ENCODE data around the gene IFNA10.
"Not testable (repeated sequence)": the region's sequence is repeated elsewhere in the genome, so short reads cannot be mapped to it uniquely, and the experiment has no call there.

Gene IFNA10

DNA sequence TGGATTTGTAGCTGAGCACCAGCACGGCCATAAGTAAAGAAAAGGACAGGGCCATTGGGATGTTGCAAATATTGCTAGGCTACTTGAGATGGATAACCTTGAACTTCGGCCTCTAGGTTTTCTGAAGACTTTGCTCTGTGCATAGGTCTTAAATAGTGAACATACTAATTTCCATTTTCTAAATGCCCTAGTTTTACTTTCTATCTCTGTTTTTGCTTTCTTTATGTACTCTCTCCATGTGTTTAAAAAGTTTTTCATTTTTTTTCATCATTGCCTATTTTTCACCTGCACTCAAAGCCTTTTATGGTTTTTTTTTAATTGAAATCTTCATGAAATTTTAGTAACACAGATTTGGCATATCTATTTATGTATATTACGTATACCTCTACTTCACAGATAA, at the start of gene IFNA10:
TSS of gene IFNA10 (minus strand) at position 101 of the 400 bp plus-strand sequence. CDS start at position 55, 46 bp downstream.
- DNase-seq (ENCODE audit: low spot score), result not testable (repeated sequence)

DNA sequence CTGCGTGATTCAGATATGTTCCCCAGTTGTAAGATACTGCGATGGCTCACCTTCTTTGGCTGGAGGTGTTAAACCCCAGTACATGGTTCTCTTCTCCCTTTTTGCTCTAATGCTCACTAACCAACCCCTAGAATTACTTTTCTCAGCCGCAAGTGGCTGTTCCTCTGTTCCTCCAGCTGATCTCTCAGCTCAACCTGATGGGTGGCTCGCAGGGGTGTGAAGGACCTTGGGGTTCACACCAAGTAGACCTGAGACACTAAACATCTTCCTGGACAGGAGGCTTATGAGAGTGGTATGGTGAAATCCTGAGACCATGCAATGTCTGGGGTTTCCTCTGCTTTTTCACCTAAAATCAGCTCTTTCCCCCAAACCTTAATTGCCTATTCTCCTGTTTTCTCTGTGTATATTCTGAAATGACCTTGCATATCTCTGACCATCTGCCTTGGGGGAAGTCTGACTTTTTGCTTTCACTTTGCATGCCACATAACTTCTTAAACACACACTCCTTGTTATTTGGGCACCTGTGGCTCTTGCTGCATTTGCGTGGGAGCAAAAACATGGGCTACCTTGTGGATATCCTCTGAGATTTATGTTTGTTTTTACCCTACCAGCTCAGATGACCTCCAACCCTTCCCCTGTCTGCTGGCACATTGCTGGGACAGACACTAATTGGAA, 48.7 kb upstream of the IFNA10 start:
- no peak for DNase-seq (ENCODE audit: low spot score)

DNA sequence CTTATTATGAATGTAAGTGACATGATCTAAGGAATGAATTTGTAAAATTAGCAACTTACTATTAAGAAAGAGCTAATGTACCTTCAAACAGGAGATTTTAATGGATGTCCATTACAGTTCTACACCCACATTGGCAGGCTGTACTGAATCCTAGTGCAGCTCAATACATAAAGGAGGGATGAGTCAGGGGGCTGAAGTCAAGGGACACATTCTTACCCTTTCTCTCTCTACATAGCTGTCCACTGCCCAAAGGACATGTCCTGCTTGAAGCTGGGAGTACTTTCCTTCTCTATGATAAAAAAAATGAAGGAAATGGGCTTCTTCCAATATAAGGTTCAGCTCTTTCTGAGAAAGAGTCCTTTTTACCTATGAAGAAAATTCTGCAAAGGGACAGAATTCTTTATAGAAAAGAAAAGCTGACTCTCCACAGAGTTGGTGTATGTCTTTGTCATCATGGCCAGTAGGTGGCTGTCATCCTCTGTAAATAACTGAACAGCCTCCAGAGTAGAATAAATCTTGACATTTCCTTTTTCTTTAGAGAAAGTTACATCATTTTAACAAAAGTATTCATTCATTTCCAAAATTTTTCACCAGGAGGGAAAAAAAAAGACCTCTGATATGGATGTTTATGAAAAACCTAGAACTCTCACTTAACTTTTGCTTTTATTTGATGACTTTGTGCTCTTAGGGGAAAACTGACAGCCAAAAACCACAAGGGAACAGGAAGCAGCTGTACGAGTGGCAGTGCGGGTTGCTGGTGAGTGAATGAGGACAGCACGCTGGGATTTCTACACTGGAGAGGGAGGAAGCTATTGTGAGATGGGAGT, 46.0 kb upstream of the IFNA10 start:
- DNase-seq (ENCODE audit: low spot score), result peak; percentile 34

DNA sequence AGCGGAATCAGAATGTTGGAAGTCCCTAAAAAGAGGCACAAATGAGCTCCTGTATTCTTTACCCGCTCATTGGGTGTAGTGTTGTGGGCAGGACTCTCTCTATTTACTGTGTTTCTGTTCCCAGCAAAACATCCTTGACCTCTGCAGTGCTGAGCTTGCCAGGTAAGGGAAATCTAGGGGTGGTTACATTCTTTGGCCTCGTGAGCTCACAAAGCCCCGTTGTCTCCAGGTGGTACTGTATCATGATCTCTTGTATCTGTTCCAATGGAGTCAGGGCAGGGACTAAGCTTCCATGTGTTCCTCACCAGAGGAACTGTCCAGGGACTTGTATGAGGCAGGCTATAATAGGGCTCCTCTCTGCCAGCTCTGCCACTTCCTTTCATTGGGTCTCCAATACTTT, 44.7 kb upstream of the IFNA10 start:
- no peak for DNase-seq (ENCODE audit: low spot score)

DNA sequence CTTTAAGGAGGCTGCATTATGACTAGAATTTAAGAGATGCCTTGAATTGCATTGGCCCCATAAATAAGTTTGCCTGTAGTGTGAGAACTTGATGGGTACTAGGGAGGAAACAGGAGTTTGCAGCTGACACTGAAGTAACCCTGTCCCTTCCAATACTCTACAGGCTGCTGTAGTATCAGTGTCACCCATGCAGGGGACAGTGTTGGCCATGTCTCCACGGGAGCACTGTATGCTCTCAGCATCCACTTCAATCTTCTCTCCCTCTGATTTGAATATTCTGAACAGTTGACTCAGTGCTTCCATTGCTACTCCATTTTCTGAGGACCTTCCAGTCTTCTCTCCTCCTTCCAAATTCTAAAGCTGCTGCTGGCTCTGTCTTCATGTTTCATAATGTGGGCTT, 44.2 kb upstream of the IFNA10 start:
- DNase-seq (ENCODE audit: low spot score), result no peak

DNA sequence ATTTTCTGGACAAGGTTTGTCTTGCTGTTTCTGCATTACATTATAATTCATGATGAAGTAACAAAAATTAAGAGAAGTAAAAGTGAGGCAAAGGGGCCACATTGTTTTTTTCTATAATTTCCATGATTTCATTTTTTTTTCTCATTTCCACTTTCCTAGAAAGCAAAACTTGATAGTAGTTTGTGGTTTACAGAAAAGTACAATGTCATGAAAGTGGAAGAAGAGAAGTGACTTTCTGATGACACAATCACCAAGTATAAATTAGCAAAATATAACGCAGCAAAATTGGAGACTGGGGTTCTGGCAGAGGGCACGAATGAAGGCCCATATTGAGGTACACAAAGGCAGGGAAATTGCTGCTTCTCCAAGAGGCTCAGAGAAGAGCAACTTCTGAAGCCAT, 37.9 kb upstream of the IFNA10 start:
- DNase-seq (ENCODE audit: low spot score), result no peak

DNA sequence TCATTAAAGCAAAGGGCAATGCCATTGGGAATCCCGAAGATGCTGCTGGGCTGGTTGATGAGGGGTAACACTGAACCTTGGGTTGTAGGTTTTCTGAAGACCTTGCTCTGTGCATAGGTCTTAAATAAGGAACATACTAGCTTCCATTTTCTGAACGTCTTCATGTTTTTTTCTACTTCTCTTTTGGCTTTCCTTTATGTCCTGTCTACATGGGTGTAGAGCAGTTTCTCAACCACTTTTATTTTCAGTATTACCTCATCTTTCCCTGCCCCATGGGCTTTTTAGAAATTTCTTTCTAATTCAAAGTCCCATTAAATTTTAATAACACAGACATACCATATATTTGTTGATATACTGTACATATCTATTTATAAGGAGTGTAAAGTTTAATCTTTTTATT, 33.0 kb upstream of the IFNA10 start, which contains the start of gene IFNA14:
TSS of gene IFNA14 (minus strand) at position 95 of the 400 bp plus-strand sequence. CDS start at position 25, 70 bp downstream.
- no peak for DNase-seq (ENCODE audit: low spot score)

DNA sequence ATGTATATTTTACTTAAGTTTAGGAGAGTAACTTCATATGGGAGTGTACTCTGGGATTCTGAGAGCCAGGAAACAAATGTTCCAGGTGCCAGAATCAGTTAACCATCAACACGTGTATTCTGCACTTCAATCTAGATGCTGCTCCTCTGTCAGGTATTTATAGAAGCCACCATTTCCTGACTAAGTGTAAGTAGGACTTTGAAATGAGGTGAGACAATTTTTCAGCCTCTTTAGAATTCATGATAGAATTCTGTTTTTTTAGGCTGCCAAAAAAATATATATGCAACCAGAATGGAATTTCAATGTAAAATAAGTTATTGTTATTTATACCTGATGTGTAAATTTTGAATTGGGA, 29.4 kb upstream of the IFNA10 start:
- DNase-seq (ENCODE audit: low spot score), result not testable (repeated sequence)

DNA sequence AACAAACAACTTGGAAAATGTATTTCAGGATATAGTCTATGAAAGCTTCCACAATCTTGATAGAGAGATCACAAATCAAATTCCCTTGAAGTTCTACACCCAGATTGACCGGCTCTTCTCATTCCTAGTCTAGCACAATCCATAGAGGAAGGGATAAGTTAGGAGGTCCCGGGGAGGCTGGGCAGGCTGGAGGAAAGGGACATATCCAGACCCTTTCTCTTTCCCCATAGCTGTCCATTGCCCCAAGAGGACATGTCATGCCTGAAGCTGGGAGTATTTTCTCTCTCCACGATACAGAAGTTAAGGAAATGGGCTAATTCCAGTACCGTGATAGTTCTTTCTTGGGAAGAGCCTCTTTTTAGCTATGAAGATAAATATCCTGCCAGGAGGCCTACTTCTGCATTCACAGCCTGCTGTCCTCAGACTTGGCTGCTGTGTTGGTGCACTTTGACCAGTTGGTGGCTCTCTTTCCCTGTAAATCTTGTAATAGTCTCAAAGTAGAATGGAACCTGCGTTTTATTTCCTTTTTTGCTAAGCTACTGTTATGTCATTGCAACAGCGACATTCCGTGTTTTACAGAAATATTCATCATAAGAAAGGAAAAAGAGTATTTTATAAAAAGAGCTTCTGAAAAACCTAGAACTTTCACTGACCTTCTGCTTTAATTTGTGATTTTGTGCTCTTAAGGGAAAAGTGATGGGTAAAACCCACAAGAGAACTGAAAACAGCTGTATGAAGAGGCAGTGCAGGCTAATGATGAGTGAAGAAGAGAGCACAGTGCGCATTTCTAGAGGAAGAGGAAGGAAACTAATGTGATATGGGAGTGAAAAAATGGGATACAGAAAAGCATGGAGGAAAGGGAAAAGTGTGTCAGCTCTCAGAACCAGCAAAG, 28.8 kb upstream of the IFNA10 start:
- DNase-seq (ENCODE audit: low spot score), result peak; percentile 55

DNA sequence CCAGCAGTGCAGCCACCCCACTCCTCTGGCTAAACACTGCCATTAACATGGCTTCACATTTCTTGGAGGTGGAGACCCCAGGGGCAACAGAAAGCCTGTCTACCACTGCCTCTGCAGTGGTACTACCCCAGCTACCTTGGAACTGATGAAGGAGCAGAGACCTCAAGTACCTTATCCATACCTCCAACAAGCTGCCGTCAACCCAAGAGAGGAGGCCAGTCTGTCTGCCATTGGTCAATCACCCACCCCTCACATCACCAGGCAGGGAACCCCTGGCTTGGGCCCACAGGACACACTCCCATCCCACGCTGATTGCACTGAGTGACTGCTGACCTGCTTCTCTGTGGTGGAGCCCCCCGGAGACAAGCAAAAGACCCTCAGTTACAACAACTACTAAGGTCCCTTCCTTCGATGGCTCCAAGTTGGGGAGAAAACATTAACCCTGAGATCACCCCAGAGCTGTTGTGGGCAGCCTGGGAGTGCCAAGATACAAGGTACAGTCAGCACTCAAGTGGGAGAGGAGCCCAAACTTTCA, 27.3 kb upstream of the IFNA10 start:
- no peak for DNase-seq (ENCODE audit: low spot score)

DNA sequence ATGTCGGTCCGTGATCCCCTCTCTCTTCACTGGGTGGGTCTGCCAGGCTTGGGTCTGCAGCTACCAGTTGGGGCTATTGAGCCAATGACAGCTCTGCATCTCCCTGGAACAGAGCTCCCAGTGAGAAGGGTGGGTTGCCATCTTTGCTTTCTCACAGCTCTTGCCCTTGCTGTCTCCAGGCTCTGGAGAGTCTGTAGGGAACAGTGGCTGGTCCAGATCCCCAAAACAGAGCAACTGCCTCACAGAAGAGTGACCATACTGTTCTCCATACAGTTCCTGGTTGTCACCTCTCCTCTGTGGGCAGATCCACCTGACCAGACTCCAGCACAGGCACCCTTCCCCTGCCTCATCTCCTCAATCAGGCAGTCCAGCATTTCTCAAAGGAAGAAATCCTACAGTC, 26.3 kb upstream of the IFNA10 start:
- DNase-seq (ENCODE audit: low spot score), result no peak

DNA sequence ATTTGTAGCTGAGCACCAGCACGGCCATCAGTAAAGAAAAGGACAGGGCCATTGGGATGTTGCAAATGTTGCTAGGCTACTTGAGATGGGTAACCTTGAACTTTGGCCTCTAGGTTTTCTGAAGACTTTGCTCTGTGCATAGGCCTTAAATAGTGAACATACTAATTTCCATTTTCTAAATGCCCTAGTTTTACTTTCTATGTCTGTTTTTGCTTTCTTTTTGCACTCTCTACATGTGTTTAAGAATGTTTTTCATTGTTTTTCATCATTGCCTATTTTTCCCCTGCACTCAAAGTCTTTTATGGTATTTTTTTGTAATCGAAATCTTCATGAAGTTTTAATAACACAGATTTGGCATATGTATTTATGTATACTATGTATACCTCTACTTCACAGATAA, 21.2 kb upstream of the IFNA10 start, which contains the start of gene IFNA17:
TSS of gene IFNA17 (minus strand) at position 101 of the 400 bp plus-strand sequence. CDS start at position 52, 49 bp downstream.
- DNase-seq (ENCODE audit: low spot score), result no peak

DNA sequence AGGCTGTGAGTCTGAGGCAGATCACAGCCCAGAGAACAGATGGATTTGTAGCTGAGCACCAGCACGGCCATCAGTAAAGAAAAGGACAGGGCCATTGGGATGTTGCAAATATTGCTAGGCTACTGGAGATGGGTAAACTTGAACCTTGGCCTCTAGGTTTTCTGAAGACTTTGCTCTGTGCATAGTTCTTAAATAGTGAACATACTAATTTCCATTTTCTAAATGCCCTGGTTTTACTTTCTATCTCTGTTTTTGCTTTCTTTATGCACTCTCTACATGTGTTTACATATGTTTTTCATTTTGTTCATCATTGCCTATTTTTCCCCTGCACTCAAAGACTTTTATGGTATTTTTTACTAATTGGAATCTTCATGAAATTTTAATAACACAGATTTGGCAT, 10.3 kb upstream of the IFNA10 start, which contains the start of gene IFNA16:
TSS of gene IFNA16 (minus strand) at position 101 of the 400 bp plus-strand sequence. CDS start at position 95, 6 bp downstream.
- not testable (repeated sequence) for DNase-seq (ENCODE audit: low spot score)

DNA sequence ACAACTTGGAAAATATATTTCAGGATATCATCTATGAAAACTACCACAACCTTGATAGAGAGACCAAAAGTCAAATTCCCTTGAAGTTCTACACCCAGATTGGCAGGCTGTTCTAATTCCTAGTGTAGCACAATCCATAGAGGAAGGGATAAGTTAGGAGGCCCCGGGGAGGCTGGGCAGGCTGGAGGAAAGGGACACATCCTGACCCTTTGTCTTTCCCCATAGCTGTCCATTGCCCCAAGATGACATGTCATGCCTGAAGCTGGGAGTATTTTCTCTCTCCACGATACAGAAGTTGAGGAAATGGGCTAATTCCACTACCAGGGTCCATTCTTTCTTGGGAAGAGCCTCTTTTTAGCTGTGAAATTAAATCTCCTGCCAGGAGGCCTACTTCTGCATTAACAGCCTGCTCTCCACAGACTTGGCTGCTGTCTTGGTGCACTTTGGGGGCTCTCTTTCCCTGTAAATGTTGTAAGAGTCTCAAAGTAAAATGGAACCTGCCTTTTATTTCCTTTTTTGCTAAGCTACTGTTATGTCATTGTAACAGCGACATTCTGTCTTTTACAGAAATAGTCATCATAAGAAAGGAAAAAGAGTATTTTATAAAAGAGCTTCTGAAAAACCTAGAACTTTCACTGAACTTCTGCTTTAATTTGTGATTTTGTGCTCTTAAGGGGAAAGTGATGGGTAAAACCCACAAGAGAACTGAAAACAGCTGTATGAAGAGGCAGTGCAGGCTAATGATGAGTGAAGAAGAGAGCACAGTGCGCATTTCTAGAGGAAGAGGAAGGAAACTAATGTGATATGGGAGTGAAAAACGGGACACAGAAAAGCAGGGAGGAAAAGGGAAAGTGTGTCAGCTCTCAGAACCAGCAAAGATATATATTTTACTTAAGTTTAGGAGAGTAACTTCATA, 6.7 kb upstream of the IFNA10 start:
- not testable (repeated sequence) for DNase-seq (ENCODE audit: low spot score)

DNA sequence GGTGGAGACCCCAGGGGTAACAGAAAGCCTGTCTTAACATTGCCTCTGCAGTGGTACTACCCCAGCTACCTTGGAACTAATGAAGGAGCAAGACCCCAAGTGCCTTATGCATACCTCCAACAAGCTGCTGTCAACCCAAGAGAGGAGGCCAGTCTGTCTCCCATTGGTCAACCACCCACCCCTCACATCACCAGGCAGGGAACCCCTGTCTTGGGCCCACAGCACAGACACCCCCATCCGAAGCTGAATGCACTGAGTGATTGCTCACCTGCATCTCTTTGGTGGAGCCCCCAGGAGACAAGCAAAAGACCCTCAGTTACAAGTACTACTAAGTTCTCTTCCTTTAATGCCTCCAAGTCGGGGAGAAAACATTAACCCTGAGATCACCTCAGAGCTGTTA, 5.2 kb upstream of the IFNA10 start:
- DNase-seq (ENCODE audit: low spot score), result not testable (repeated sequence)

DNA sequence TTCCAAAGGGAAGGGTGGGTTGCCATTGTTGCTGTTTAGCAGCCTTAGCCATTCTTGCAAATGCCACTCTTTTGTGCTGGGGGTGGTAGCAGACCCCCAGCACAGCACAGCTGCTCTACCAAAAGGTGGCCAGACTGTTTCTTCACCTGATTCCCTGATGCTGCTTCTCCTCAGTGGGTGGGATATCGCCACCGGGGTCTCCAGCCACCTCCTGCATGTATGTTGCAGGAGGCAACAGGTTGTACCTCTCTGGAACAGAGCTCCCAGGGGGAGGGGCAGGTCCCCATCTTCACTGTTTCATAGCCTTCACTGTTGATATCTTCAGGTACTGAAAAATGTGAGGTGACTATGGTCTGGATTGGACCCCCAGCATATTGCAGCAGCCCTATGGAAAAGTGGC, 3.8 kb upstream of the IFNA10 start:
- DNase-seq (ENCODE audit: low spot score), result not testable (repeated sequence)

DNA sequence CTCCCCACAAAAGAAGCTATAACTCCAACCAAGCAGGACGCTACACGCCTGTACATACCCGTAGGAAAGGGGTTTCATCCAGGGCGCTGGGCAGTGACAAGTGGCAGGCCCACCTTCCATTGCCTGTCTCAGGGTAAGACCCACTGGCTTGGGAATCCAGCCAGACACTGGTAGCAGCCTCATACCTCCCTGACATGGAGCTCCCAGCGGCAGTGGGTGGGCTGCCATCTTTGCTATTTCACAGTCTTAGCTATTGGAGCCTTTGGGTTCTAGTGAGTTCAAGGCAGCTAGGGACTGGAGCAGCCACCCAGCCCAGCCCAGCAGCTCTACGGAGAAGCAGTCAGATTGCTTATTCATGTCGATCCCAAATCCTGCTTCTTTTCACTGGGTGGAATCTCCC, 3.4 kb upstream of the IFNA10 start:
- DNase-seq (ENCODE audit: low spot score), result no peak

DNA sequence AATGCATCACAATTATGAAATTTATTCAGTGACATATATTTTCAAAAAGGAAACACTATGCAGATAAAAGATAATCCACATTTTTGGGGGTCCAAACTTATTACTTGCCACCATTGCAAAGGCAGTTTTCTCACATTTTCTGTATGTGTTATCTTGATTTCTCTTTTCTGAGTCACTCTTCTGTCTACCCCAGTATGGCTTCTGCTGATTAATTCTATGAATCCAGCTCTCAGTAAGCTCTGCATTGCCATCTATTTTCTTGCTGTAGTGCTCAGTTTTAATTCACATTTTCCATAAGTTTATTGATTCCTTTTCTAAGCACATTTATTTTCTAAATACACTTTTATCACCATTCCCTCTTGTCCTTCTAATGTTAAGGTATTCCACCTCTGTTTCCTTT, 1.7 kb downstream of the IFNA10 start:
- no peak for DNase-seq (ENCODE audit: low spot score)

DNA sequence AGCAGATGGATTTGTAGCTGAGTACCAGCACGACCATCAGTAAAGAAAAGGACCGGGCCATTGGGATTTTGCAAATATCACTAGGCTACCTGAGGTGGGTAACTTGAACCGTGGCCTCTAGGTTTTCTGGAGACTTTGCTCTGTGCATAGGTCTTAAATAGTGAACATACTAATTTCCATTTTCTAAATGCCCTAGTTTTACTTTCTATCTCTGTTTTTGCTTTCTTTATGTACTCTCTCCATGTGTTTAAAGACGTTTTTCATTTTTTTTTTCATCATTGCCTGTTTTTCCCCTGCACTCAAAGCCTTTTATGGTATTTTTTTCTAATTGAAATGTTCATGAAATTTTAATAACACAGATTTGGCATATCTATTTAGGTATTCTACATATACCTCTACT, 4.8 kb downstream of the IFNA10 start, which contains the start of gene IFNA7:
TSS of gene IFNA7 (minus strand) at position 101 of the 400 bp plus-strand sequence. CDS start at position 61, 40 bp downstream.
- DNase-seq (ENCODE audit: low spot score), result not testable (repeated sequence)
